Measurements from ENCODE around the gene ADAMTSL1.

ADAMTSL1 gene

DNA sequence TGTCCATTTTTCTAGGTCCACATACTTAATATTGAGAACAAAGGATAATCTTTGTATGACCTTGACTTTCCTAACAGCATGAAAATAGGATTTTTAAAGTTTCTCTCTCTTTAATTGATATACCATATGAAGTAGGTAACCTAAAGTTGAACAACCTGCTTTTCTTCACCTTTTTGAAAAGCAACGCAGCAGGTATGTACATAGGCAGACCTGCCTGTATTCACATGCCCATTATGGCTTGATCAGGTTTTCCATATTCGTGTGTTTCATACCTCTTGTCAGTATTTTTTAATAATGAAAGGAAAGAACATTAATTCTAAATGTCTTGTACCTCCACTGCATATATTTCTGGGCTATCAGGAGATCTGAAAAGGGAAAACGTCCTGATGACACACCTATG, 1.5 kb upstream of the ADAMTSL1 start:
- no peak for DNase-seq

DNA sequence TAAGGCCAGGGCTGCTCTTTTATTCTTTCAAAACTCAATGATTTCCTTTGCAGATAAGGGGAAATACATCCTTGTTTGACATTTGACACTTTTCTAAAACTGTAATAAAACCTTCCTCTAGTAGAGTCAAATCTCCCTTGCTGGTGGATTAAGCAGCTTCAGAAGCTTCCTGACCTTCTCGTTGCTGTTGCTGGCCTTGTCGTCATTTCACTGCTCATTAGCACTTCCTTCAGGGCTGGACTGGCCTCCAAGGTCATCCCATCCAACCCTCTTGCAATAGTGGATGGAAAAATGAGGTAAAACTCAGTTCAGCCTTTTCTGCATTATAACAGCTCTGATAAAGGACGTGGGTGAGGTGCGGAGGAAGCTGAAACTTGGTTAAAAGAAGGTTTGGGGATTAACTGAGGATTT, 1.1 kb upstream of the ADAMTSL1 start:
- DNase-seq: no peak

DNA sequence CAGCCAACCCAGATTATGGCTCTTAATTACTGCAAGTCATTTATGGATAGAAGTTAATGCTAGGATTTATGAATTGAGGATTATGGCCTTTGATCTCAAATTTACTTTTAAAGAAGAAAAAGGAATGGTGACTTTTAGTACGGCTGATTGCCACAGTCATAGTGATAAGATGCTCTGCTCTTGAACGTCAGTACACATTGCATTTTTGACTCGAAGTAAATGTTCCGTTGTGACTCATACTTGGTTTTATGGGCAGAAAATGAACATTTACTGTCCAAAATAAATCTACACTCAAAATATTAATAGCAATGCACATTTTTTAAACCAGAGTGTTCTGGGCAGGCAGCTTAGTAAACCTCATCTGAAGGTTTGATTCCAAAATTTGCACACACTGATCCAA, 830 bp downstream of the ADAMTSL1 start:
- DNase-seq: no peak

DNA sequence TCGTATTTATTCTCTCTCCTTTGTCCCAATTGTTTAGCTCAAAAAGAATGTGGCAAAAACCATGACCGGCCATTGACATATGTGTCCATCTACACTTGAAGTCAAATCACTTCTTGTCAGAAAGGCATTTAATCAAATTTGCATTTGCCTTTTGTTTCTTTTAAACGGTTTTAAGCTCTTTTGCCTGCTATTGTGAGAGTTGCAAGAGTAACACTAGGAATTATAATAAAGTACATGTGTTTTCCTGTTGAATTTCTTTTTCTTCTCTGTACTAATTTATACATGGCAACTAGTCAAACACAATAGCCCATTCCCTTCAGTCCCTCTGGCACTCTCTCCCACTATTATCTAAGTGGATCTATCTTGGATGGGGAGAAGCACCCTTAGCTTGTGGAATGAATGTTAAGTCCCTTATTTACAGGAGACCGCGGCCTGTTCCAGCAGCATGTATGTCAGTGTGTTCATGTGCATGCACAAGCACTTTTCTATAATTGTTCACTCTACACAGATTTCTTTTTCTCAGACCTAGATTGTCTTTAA, 3.2 kb downstream of the ADAMTSL1 start:
- DNase-seq: no peak

DNA sequence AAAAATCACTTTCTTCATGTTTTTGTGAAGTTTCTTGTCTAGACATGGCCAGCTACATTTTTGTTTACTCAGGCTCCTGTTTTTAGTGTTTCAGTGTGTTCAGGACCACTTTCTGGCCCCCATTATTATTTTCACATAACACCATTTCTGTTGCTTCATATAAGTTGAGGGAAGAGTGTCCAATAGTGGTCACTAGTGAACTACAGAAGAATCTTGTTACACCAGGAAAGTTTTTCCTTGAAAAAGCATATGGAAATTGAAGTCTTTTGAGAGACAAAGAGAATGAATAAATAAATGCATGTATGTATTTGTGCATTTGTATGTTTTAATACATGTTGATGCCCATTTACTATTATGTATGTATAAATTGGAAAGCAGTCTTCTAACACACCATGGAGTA, 3.8 kb downstream of the ADAMTSL1 start:
- DNase-seq: no peak

DNA sequence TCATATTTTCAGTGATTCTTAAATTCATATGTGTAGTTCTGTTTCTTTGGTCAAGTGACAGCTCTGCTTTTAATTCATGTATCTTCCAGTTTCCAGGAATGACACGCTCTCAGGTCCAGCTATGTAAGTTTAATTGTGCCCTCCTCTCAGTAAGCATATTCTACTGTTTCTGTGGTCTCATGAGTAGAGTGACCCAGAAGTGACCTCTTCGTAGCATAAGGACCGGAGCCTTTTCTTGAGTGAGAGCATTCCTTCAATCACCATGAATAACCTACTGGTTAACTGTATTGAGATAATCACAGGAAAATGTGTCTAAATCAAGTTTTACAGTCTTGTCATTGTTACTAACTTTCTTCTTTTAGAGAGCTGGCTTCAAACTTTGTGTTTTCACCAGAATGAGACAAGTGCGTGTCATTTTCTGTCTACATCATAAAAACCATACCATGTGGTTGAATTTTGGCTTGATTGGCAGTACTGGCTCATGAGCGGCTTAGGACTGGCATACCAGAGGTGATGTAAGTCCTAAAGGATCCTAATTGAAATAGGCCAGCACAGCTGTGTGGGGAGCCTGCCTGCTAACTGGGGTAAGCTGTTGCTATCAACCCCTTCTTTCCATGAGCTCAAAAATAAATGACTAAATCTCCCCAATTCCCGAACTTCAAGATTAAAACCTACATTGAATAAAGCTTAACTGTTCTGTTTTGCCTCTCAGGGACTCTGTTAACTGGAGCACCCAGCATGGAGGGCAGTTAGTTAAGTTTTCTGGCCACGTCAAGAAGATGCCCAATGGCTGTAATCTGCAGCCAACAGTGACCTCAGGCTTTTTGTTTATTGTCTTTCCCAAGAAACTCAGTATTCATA, 4.8 kb downstream of the ADAMTSL1 start:
- no peak for DNase-seq

DNA sequence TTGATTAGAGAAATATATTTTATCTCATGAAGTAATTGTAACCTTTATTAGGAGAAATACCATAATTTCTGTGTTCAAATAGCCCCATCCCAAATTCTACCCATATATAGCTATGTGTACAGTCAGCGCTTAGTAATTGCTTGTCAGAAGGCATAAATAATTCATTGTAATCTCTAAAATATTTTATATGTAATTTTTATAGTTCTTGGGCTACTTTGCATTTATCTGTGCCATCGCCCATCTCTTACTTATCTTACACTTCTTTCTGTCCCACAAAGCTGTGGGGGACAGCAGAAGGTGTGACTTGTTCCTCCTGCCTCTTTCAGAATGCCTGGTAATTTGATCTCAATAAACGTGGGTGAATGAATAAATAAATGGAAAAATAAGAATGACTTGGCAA, 5.5 kb downstream of the ADAMTSL1 start:
- DNase-seq: no peak

DNA sequence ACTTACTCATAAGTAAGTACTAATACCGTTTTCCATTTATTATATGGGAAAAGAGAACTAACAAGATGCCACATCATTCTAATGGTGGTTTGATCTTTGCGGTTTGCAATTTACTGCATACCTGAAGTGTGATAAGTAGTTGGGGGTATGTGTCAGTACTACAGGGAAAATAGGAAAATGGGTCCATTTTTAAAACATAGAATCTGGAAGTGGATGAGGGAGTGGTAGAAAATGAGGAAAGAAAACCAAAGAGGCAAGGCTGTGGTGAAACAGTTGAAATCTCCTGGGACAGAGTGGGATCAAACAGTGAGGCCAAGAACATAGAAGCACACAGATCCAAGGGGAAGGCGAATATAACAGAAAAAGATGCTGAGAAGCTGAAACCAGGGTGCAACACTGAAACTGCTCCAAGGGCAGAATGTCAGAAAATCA, 6.7 kb downstream of the ADAMTSL1 start:
- no peak for DNase-seq

DNA sequence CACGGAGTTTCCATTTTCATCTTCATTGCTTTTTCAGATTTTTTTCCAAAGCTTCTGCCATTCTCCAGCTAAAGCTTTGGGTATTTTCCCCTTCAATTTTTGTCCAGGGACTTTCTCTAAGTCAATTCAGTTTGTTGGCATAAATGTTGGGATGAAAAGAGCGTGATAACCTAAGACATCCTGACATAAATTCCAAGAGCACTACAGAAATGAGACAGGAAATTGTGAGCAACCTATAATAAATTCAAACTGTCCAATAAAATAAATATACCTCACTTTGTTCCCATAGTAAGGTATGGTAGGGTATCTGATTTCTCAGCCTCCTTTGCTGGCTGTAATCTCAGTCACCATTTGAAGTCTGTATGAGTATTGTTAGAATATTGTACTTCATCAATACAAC, 8.4 kb downstream of the ADAMTSL1 start:
- DNase-seq: no peak

DNA sequence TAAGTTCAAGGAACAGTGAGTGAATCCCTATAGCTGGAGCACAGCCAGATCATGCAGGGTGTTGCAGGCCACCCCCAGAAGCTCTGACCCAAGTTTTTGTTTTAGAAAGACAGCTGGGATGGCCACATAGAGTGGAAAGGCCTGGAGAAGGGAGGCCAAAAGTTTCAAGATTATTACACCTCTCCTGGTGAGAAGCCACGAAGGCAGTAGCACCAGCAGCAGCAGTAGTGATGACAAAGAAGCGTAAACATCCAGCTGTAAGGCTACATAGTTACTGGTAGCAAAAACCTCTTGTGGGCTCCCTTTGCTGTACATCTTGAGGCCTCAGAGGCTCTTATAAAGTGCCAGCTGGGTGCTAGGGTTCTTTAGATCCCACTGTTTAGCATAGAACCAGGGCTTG, 11.8 kb downstream of the ADAMTSL1 start:
- DNase-seq: no peak

DNA sequence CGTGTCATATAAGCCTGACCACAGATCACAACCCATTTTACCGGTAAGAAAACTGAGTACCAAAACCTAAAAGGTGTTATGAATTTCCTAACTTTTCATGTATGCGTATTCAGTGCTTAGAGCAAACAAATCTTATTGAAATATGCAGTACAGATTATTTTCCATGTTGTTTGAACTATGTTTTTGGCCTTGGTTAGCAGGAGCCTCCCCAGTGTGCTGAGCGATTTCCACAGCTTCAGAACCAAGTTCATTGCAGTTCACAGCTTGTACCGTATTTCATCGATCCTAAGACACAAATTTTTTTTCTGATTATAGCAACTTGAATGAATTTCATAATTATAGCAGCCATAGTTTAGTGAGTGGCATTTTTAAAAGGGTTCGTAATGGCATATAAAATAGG, 13.7 kb downstream of the ADAMTSL1 start:
- DNase-seq: no peak

DNA sequence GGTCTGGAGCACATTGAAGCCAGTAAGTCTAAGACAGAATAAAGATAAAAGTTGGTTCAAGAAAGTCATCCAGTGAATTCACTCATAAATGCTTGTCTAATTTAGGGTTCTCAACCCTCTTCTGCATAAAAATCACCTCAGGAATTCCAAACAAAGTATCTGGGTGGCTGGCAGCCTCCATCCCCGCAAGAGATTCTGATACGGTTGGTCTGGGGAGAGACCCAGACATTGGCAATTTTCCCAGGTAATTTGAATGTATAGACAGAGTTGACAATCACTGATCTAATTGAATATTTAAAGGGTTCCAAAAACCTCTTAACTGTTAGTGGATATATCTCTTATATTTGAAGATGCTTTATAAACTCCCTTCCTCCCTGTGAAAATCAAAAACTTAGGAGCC, 14.9 kb downstream of the ADAMTSL1 start:
- DNase-seq: no peak

DNA sequence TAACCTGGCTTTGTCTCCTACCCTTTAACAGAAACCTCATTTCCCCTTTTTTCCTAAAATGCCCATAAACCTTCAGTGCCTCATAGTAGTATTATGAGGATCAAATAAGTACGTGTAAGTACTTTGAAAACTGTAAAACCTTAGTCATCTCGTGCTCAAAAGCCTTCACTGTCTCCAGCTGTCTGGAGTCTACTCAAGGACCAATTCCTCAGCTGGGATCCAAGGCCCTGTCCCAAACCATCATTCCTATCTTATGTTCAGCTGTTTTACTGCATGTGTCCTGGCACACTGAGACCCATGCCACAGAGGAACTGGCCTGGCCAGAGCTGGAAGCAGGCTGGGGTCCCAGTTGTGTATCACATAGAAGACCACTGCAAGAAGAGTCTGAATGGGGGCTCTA, 15.9 kb downstream of the ADAMTSL1 start:
- DNase-seq: no peak

DNA sequence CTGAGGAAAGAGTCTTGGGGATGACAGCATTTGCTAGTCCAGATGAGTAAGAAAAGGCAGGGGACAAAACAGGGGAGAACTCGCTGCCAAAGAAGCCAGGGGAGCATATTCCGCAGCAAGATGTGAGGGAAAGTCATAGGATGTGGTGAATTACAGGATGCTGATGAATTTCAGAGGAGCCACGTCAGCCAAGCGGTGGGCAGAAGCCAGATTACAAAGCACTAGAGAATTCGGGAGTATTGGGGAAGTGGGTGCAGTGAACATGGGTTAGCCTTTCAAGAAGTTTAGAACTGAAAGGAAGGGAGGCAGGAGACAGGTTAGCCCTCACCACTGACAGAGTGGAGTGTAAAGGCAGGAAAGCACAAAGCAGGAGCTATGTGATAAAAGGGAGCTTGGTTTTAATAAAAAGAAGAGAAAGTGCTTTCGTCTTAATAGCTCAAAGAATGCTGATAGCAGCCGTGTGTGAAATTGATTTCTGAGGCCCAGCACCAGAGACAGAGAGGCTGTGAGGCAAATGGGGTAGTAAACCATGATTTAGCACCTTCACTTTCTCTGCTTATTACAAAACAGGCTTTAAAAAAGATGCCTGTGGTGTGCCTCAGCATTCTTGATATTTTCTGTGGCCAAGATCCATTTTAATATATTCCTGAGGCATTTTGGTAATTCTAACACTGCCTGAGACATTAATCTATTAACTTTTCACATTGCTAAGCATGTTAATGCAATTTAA, 16.9 kb downstream of the ADAMTSL1 start:
- DNase-seq: peak; percentile 96

DNA sequence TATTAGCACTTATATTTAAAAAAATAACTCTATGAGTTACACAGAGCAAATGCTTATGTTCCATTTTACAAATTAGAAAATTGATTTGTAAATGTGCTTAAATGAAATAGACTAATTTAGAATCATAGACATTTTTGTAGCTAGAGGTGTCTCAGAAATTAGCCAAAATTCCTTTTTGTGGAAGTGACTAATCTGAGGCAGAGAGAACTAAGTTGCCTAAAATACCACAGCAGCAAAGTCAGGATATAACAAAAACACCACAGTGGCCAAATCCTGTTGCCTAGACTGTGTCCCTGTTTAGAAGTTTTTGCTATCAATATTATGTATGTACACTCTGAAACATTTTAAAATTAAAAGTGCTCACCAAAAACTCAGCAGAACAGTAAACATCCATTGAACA, 18.7 kb downstream of the ADAMTSL1 start:
- no peak for DNase-seq

DNA sequence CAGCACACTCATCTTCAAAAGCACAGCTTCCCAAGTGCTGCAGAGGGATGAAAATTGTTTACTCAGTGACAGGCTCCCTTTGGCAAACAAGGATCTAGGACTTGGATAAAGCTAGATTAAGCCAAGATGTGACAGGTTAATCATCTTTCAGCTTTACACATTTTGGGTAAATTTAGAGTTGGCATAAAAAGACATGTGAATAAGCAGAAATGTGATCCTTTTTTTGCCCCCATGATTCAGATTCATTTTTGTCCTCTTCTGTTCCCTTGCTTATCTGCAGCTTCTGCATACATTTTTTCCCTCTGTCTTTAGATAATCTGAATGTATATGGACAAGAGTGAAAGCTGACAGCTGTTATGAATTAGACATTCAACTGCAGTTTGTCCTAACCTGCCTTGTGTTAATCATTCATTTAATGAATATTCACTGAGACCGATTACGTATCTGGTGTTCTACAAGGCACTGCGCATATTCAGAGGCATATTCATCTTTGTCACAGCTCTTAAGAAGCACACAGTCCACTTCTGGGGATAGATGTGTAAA, 19.6 kb downstream of the ADAMTSL1 start:
- no peak for DNase-seq

DNA sequence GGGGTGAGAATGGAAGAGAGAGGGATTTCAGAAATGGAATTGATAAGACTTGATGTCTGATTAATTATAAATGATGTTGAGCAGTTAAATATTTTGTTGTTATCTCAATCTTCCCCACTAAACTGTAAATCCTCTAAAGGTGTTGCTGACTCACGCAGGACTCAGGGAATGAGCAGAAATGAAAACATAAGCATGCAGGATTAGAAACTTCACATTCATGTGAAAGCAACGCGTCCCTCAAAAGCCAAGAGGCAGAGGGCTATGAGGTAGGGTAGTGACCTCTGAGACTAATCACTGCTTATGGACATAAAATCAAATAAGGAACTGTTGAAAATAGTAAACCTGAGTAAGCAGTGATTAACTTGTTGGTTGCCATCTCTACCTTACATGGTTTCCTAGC, 21.1 kb downstream of the ADAMTSL1 start:
- DNase-seq: peak; percentile 19

DNA sequence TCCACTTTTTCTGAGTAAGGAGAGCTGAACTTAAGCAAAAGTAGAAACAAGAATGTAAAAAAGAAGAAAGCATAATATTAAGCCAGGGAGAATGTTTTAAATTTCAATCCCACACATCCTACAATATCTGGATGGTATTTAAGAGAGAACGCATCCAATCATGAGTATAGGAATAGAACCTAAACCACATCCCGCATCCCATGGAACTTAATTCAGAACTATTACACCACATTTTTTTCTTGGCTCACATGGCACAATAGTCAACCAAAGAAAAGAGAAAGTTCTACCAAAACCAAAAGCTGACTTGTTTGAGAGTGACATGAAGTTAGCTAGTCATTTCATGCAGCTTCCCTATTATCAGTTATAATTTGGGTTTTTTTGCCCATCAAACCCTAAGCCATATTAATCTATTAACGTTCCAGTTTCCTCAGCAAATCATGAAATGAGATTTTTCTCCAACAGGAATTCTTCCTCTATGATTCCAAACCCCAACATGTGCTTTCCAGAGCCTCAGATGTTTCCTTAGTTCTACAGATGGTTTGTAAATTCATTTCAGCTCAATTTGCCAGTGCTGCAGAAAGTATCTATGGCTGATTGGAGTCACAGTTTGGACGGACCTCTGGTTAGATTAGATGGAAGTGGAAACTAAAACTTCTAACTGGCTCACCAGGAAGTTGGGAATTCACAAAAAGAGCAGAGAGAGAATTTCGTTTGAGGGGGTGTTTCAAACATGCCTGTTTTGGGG, 22.5 kb downstream of the ADAMTSL1 start:
- no peak for DNase-seq

DNA sequence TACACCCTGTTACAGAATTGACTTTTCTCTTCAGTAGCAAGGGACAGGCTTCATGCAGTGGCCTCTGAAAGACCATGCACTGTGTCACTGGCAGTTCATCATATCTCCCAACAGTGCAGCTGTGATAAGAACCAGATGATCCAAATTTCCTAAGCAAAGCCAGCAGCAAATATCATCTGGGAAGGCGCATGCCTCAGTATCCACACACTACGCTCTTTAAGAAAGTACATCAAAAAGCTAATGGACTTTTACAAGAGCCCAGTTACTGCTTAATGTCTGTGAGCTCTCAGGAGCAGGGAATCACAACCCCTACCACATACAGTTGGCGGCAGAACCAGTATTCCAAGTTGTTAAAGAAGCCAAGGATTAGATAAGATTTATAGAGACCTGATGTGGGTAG, 25.1 kb downstream of the ADAMTSL1 start:
- no peak for DNase-seq

DNA sequence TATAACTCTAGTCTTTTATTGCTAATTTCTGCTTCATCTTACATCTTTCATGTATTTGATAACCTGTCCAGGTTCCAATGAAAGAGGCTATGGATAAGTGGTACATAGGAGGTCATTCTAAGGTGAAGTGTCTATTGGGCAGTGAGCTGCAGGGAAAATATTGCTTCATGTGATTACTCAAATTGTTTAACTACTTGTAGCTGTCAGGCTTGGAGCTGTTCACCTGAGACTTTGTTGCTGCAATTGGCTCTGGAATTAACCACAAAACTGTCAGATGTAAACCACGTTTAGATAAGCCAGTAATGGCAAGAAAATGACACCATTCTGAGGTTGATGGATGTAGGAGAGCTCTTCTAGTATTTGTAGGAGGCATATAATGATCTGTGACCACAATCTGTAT, 26.0 kb downstream of the ADAMTSL1 start:
- DNase-seq: peak; percentile 71

DNA sequence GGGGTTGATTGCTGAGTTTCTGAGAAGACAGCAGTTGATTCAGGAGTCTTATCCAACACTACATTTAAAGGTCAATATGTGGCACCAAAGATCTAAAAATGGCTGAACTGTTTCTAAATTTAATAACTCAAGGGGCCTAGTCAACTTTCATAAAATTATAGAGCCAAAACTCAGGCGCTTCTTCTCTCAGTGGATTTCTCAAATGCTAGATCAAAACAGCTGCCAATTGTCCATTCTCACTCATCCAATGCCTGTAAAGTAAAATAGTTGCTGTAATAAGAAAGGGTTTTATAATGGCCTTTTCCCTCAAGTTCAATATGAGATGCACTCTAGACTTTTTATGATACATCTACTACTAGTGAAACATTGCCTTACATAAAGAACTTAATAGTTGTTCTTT, 26.5 kb downstream of the ADAMTSL1 start:
- no peak for DNase-seq

DNA sequence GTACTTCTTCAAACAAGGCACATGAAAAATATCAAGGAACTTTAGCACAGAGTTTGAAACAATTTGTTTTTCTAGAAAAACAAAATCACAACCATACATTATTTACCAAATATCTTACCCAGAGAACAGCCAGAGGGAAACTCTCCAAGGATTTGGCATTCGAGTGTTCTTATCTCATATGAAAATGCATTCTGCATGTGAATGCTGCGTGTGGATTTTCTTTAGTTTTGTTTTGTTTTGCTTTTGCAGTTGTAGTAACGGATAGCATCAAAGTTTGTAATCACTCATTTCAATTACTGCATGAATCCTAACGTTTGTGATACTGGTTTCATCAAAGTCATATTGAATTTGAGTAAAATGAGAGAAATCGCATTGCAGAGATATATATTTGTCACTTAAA, 28.0 kb downstream of the ADAMTSL1 start:
- DNase-seq: no peak

DNA sequence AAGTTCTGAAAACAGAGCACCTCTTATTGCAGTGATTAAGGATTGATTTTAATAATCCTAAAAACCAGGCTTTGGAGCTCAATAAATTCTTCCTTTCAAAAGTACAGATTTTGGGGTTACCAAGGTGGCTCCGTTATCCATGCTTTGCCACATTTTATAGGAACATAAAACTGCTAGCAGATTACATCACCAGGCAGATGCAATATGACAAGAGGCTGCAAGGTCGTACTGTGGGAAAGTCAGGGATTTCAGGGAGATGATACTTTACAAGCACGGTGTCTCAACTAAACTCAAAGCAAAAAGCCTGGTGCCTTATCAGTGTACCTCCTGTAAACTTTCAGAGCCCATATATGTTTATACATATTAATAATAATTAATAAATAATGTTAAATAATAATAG, 28.6 kb downstream of the ADAMTSL1 start:
- no peak for DNase-seq
